Fibroblast of pulmonary artery (primary cell): ENCODE data around the gene DAB1.

Experiments
- DNase-seq: peaks from one replicate; pipeline ENCODE4 v3.0.0-alpha.2; 2010; ENCODE audit warnings: low read depth
- H3K4me3 ChIP-seq: replicated peaks from 2 replicates; pipeline ENCODE4 v1.5.1; 2011; ENCODE audit warnings: low read depth, mild to moderate bottlenecking, control low read depth, low read length, moderate library complexity
- TF ChIP-seq, protein P1 (sequence below): IDR thresholded peaks from 2 replicates; pipeline ENCODE4 v1.5.1; 2011; ENCODE audit warnings: mild to moderate bottlenecking, control low read depth, low read length, inconsistent platforms; ENCODE audit errors: missing control alignments

Gene DAB1

DNA sequence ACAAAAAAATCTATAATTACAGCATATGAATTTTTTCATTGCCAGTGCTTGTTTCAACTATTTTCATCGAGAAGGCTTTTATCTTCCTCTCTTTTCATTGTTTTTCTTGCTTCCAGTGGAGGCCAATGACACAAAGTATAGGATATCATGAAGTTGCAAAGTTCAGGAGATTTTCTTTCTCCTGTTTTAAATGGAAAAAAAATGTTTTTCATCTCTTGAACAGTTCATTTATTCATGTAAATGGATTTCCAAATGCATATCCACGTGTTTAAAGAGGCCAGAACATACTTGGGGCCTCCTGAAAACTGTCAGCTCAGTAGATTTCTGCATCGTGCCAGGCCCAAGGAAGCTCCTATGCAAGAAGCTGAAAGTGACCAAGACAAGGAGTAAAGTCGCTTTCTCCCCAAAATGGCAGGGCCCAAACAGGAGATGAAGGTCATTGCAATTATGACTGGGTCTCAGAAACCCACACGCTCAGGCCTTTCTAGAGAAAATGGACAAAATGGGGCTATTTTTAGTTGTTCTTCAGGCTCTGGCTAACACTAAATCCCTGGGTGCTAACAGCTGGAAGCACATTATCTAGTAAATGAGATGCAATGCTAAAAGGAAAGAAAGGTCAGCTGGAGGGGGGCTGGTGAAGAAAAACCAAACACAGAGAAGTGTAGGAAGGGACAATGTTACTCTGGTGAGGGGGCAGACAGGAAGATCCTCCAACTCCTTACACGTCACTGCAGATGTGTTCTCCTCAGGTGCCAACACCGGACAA lies 321.1 kb downstream of the DAB1 start:
- DNase-seq = no peak
- TF ChIP-seq, protein P1, sequence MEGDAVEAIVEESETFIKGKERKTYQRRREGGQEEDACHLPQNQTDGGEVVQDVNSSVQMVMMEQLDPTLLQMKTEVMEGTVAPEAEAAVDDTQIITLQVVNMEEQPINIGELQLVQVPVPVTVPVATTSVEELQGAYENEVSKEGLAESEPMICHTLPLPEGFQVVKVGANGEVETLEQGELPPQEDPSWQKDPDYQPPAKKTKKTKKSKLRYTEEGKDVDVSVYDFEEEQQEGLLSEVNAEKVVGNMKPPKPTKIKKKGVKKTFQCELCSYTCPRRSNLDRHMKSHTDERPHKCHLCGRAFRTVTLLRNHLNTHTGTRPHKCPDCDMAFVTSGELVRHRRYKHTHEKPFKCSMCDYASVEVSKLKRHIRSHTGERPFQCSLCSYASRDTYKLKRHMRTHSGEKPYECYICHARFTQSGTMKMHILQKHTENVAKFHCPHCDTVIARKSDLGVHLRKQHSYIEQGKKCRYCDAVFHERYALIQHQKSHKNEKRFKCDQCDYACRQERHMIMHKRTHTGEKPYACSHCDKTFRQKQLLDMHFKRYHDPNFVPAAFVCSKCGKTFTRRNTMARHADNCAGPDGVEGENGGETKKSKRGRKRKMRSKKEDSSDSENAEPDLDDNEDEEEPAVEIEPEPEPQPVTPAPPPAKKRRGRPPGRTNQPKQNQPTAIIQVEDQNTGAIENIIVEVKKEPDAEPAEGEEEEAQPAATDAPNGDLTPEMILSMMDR = no peak

DNA sequence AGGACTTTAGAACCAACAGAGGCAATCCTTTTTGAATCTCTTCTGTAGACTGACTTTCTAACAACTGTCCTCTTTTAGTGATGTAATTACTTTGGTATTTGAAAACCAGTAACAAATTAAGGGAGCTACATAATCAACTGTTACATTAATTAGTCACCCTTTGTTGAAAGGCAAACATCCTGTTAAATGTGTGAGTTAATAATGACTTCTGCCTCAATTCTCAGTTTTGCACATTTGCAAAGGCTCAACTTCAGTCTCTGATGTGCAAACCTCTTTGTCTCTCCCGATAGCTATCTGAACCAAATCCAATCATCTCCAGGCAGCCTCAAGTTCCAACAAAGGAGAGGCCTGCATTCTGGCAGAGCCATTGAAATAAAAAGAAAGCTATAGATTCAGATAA lies 322.7 kb downstream of the DAB1 start:
- TF ChIP-seq, protein P1 = no peak
- DNase-seq = no peak

More for the DNA sequence above, 321.1 kb downstream of the DAB1 start:
- H3K4me3 ChIP-seq = no peak overlapping the region

DNA sequence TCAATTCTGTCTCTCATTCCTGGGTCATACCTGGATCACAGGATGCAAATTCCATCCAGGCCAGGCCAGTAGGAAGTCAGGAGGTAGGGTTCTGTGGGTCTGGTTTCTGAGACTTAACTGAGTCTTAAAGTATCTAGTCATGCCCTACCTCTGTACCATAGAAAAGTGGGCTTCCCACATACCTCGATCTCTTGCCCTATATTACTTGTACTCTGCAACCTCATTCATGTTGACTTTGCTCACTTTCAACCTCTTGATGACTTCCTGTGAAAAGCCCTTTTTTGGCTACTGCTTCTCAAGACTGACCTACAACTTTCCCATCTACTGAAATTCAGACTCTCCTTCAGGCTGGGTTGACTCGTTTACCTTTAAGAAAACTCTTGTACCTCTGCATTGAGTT lies 329.1 kb downstream of the DAB1 start:
- TF ChIP-seq, protein P1 = no peak
- no peak overlapping the region for H3K4me3 ChIP-seq
- DNase-seq = no peak

More for the DNA sequence above, 322.7 kb downstream of the DAB1 start:
- no peak overlapping the region for H3K4me3 ChIP-seq

DNA sequence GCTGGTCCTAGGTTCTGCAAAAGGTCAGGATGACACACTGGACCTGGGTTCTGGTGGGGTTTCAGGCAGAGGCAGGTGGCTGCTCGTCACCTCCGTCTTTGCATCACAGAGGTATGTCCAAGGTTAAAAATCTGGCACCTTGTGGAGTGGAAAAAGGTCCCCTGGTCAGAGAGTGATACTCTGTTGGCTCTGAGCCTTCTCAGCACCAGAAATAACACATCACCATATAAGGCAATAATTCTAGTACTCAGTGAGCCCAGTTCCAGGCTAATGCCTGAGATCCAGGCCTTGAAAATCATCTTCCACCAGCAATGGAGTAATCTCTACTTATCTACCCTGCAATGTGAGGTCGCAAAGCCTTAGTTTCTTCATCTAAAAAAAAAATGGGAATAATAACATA lies 330.7 kb downstream of the DAB1 start:
- H3K4me3 ChIP-seq = no peak overlapping the region
- TF ChIP-seq, protein P1 = no peak
- no peak for DNase-seq

DNA sequence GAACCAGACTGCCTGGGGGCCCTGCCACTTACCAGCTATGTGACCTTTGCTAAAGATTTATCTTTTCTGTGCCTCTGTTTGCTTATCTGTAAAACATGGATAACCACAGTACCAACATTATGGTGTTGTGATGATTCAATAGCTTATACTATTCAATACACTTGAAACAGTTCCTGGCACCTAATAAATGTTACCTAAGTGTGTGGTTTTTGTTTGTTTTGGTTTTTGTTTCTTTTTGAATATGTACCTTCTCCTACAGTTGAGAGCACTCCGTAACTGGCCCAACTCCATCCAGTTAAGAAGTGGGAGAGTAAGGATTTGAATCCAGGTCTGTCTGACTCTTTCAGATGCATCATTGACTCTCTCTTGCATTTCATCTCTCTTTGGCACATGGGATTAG lies 332.2 kb downstream of the DAB1 start:
- DNase-seq = no peak
- TF ChIP-seq, protein P1 = no peak
- H3K4me3 ChIP-seq = no peak overlapping the region

DNA sequence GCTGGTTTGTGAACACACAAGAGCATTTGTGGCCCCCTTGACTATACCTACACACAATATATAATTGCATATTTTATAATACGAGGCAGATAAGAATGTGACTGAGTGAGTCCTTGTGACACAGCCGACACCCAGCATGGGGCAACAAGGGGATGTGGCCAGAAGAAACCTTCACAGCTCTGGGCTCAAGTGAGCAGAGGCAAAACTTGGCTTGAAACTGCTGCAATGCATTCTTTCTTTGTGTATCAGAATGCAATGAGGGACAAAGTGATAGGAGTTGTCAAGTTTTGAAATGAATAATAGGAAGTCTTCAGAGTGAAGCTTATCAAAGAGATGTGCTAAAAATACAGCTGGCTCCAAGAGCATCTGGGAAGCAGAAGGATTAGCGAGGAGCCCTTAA lies 334.0 kb downstream of the DAB1 start:
- TF ChIP-seq, protein P1 = no peak
- DNase-seq = no peak
- no peak overlapping the region for H3K4me3 ChIP-seq

DNA sequence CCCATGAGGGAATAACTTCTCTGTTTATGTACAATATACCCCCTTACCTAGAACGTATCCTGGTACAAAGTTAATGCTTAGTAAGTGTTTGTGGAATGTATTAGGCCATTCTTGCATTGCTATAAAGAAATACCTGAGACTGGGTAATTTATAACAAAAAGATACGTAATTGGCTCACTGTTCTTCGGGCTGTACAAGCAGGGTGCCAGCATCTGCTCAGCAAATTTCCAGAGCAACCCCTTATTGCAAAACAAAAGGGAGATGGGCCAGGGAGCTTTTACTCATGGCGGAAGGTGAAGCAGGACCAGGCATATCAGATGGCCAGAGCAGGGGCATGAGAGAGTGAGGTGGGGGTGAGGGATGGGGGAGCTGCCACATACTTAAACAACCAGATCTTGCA lies 334.6 kb downstream of the DAB1 start:
- no peak overlapping the region for H3K4me3 ChIP-seq
- TF ChIP-seq, protein P1 = no peak
- DNase-seq = no peak
